Measurements from ENCODE around the gene FOXJ3. TPM values are rescaled to one million over a fixed set of nuclear protein-coding genes. Genes with fewer than 3 reads are reported as not detected.

The FOXJ3 gene
- total RNA-seq, 1 donor from 2014 or later: 17.2 TPM

- no peak overlapping the region for H3K4me3 ChIP-seq (ENCODE audit: low read depth, low read length)
- TF ChIP-seq CTCF (conservative IDR thresholded peaks at IDR 0.05; ENCODE audit: low read depth, low read length): no peak
- peak; percentile 22 for DNase-seq (ENCODE audit: low read depth)
Observed at GRCh38 chr1:42290130-42290529, 44.9 kb downstream of the FOXJ3 start.

- H3K4me3 ChIP-seq (ENCODE audit: low read depth, low read length): no peak overlapping the region
- TF ChIP-seq CTCF (conservative IDR thresholded peaks at IDR 0.05; ENCODE audit: low read depth, low read length): no peak
- DNase-seq (ENCODE audit: low read depth): no peak
Observed at GRCh38 chr1:42288311-42288985, 46.6 kb downstream of the FOXJ3 start.

GRCh38 chr1:42282867-42283583, 52.0 kb downstream of the FOXJ3 start:
- no peak for TF ChIP-seq CTCF (conservative IDR thresholded peaks at IDR 0.05; ENCODE audit: low read depth, low read length)
- DNase-seq (ENCODE audit: low read depth): peak; percentile 38
- no peak overlapping the region for H3K4me3 ChIP-seq (ENCODE audit: low read depth, low read length)

- no peak overlapping the region for H3K4me3 ChIP-seq (ENCODE audit: low read depth, low read length)
- TF ChIP-seq CTCF (conservative IDR thresholded peaks at IDR 0.05; ENCODE audit: low read depth, low read length): no peak
- DNase-seq (ENCODE audit: low read depth): peak; percentile 27
Observed at GRCh38 chr1:42282024-42282579, 52.9 kb downstream of the FOXJ3 start.

GRCh38 chr1:42280821-42281220, 54.2 kb downstream of the FOXJ3 start:
- H3K4me3 ChIP-seq (ENCODE audit: low read depth, low read length): no peak overlapping the region
- TF ChIP-seq CTCF (conservative IDR thresholded peaks at IDR 0.05; ENCODE audit: low read depth, low read length): no peak
- no peak for DNase-seq (ENCODE audit: low read depth)

GRCh38 chr1:42279055-42279454, 56.0 kb downstream of the FOXJ3 start:
- DNase-seq (ENCODE audit: low read depth): no peak
- no peak for TF ChIP-seq CTCF (conservative IDR thresholded peaks at IDR 0.05; ENCODE audit: low read depth, low read length)
- H3K4me3 ChIP-seq (ENCODE audit: low read depth, low read length): no peak overlapping the region
